IMR-90 (cell line): Measurements from ENCODE around the gene PKD1L1. TPM values are rescaled to one million over a fixed set of nuclear protein-coding genes. Genes with fewer than 3 reads are reported as not detected.

Experiments used
- ATAC-seq: fragments of 200-7000 bp; cut with Tn5 transposase; 2 replicates; pipeline ENCODE4 v1.9.1; 2020; ENCODE audit warnings: low read depth, mild to moderate bottlenecking, moderate library complexity
- BruUV-seq: library from RNA; stranded (reverse); fragments of 400-500 nt; replicated peaks from 2 replicates; lab custom pipeline; 2021; lab: Mats Ljungman, UMichigan
- CTCF ChIA-PET: fragments of 300-600 bp; formaldehyde crosslinking; extraction: SDS; loops from one replicate; lab custom pipeline; 2021; ENCODE audit warnings: antibody characterized with exemption; lab: Yijun Ruan, JAX
- POLR2A ChIA-PET: fragments of 300-600 bp; sonication (Branson Sonifier 250); formaldehyde crosslinking; loops from one replicate; lab custom pipeline; 2022; ENCODE audit warnings: antibody characterized with exemption; ENCODE audit not compliant: unreplicated experiment; lab: Charles Lee
- DNase-seq: peaks from one replicate; pipeline ENCODE4 v3.0.0; 2013
- H2AFZ ChIP-seq: replicated peaks from 2 replicates; pipeline ENCODE3; 2013; ENCODE audit warnings: low read length, mild to moderate bottlenecking; ENCODE audit not compliant: poor library complexity
- H2AK5ac ChIP-seq: 2 replicates; pipeline ENCODE4 v1.6.1; 2013; ENCODE audit warnings: low read depth, low read length, inconsistent platforms
- H2AK9ac ChIP-seq: replicated peaks from 2 replicates; pipeline ENCODE3; 2013; ENCODE audit warnings: mild to moderate bottlenecking, low read depth, low read length, moderate library complexity; ENCODE audit not compliant: poor library complexity
- H2BK120ac ChIP-seq: 2 replicates; pipeline ENCODE4 v1.6.1; 2013; ENCODE audit warnings: low read depth, low read length, inconsistent platforms
- H2BK15ac ChIP-seq: 3 replicates; pipeline ENCODE4 v1.6.1; 2013; ENCODE audit warnings: low read depth, low read length, inconsistent platforms
- H2BK20ac ChIP-seq: 2 replicates; pipeline ENCODE4 v1.6.1; 2013; ENCODE audit warnings: low read depth, mild to moderate bottlenecking, inconsistent platforms, low read length, moderate library complexity
- H2BK5ac ChIP-seq: 2 replicates; pipeline ENCODE4 v1.6.1; 2013; ENCODE audit warnings: mild to moderate bottlenecking, low read depth, low read length, inconsistent platforms; ENCODE audit not compliant: poor library complexity, severe bottlenecking
- H3K14ac ChIP-seq: replicated peaks from 2 replicates; pipeline ENCODE4 v1.6.1; 2013; ENCODE audit warnings: low read depth, low read length, inconsistent platforms
- H3K18ac ChIP-seq: 2 replicates; pipeline ENCODE4 v1.6.1; 2013; ENCODE audit warnings: low read depth, low read length, control low read depth
- H3K23ac ChIP-seq: 2 replicates; pipeline ENCODE4 v1.6.1; 2013; ENCODE audit warnings: low read depth, low read length, inconsistent platforms
- H3K27ac ChIP-seq: 2 replicates; pipeline ENCODE4 v1.5.1; 2013; ENCODE audit warnings: mild to moderate bottlenecking, control low read depth, low read length; ENCODE audit not compliant: insufficient read depth
- H3K27me3 ChIP-seq: 2 replicates; pipeline ENCODE4 v1.6.1; 2013; ENCODE audit warnings: low read length; ENCODE audit not compliant: control insufficient read depth, insufficient read depth
- H3K36me3 ChIP-seq: 2 replicates; pipeline ENCODE4 v1.6.1; 2013; ENCODE audit warnings: low read length, mixed read lengths; ENCODE audit not compliant: control insufficient read depth, insufficient read depth
- H3K4ac ChIP-seq: 2 replicates; pipeline ENCODE4 v1.6.1; 2013; ENCODE audit warnings: low read depth, low read length, inconsistent platforms
- H3K4me1 ChIP-seq: 2 replicates; pipeline ENCODE4 v1.6.1; 2013; ENCODE audit warnings: low read length, mixed read lengths; ENCODE audit not compliant: control insufficient read depth, insufficient read depth
- H3K4me2 ChIP-seq: 2 replicates; pipeline ENCODE4 v1.6.1; 2013; ENCODE audit warnings: low read depth, mild to moderate bottlenecking, control low read depth, low read length, moderate library complexity
- H3K4me3 ChIP-seq: 2 replicates; pipeline ENCODE4 v1.5.1; 2013; ENCODE audit warnings: low read depth, mild to moderate bottlenecking, control low read depth, low read length, moderate library complexity; ENCODE audit not compliant: insufficient read depth
- H3K56ac ChIP-seq: 2 replicates; pipeline ENCODE4 v1.6.1; 2013; ENCODE audit warnings: low read length, inconsistent platforms; ENCODE audit not compliant: insufficient read depth; ENCODE audit errors: extremely low read depth
- H3K79me1 ChIP-seq, 2 experiments: 2 replicates each; pipeline ENCODE4 v1.6.1; 2013; ENCODE audit warnings: low read length in 2 of 2, inconsistent platforms in 1 of 2, low read depth in 1 of 2
- H3K9ac ChIP-seq: 2 replicates; pipeline ENCODE4 v1.6.1; 2013; ENCODE audit warnings: low read depth, low read length, control low read depth
- H3K9me1 ChIP-seq: 2 replicates; pipeline ENCODE4 v1.6.1; 2013; ENCODE audit warnings: low read length, inconsistent platforms; ENCODE audit not compliant: insufficient read depth
- H3K9me3 ChIP-seq: 2 replicates; pipeline ENCODE4 v1.6.1; 2013; ENCODE audit warnings: low read length; ENCODE audit not compliant: control insufficient read depth, insufficient read depth
- H4K20me1 ChIP-seq: 2 replicates; pipeline ENCODE4 v1.6.1; 2013; ENCODE audit warnings: low read length, inconsistent platforms; ENCODE audit not compliant: insufficient read depth
- H4K5ac ChIP-seq: 2 replicates; pipeline ENCODE4 v1.6.1; 2013; ENCODE audit warnings: mild to moderate bottlenecking, low read depth, low read length, control low read depth
- H4K8ac ChIP-seq, 2 experiments: 2 replicates each; pipeline ENCODE4 v1.6.1; 2013; ENCODE audit warnings: low read depth in 2 of 2, low read length in 2 of 2, control low read depth in 1 of 2, inconsistent platforms in 1 of 2
- H4K91ac ChIP-seq: 2 replicates; pipeline ENCODE4 v1.6.1; 2013; ENCODE audit warnings: low read depth, low read length, inconsistent platforms; ENCODE audit not compliant: insufficient read depth
- BHLHE40 ChIP-seq: fragments of 150-350 bp; IDR thresholded peaks from 2 replicates; pipeline ENCODE4 v1.6.1; 2016; ENCODE audit warnings: mild to moderate bottlenecking, low read depth, low read length
- MAFK ChIP-seq: IDR thresholded peaks from 2 replicates; pipeline ENCODE4 v1.6.1; 2012; ENCODE audit warnings: low read depth, low read length, improper control_type of control experiment
- WGBS, 2 experiments: methylation state at CpG; one replicate each; pipeline versions ENCODE4 v1.1.5 to v1.1.7; 2013; ENCODE audit warnings: missing lambda C conversion rate in 2 of 2; ENCODE audit not compliant: insufficient read length in 1 of 2; ENCODE audit errors: extremely low coverage in 2 of 2; 5-methylcytosine and 5-hydroxymethylcytosine counted together
- dilution Hi-C: fragments of 300-500 bp; cut with HindIII; formaldehyde crosslinking; loops from one replicate; pipeline ENCODE4 v1.14.3; 2018; ENCODE audit warnings: low sequenced_read_pairs; ENCODE audit not compliant: unreplicated experiment
- in situ Hi-C: fragments of 300-500 bp; cut with MboI; formaldehyde crosslinking; loops from 3 replicates; pipeline ENCODE4 v1.14.3; 2019; ENCODE audit warnings: low sequenced_read_pairs, inconsistent platforms, mixed read lengths
- intact Hi-C: fragments of 100-400 bp; cut with micrococcal nuclease; formaldehyde crosslinking; loops from 2 replicates; pipeline ENCODE4 v1.10.0; 2022
- polyA plus RNA-seq, 3 experiments: library from polyadenylated mRNA; depleted of rRNA; stranded (reverse); fragments of >200 nt; gene quantifications; 2 replicates each; pipeline ENCODE4 v1.2.3, GENCODE V29; 2012; ENCODE audit warnings: low replicate concordance in 1 of 3
- total RNA-seq: library from RNA; depleted of rRNA; stranded (reverse); fragments of >200 nt; gene quantifications from 2 replicates; pipeline ENCODE4 v1.2.3, GENCODE V29; 2012
- TF ChIP-seq, protein P1 (sequence below): fragments of 150-350 bp; IDR thresholded peaks from 2 replicates; pipeline ENCODE4 v1.6.1; 2016; ENCODE audit warnings: low read depth, mild to moderate bottlenecking, low read length, moderate library complexity, borderline replicate concordance

The PKD1L1 gene
- total and polyA plus RNA-seq, 2 of the 4 experiments (the other 2 are of a cell fraction), result under 0.01 to 0.15 TPM

DNA sequence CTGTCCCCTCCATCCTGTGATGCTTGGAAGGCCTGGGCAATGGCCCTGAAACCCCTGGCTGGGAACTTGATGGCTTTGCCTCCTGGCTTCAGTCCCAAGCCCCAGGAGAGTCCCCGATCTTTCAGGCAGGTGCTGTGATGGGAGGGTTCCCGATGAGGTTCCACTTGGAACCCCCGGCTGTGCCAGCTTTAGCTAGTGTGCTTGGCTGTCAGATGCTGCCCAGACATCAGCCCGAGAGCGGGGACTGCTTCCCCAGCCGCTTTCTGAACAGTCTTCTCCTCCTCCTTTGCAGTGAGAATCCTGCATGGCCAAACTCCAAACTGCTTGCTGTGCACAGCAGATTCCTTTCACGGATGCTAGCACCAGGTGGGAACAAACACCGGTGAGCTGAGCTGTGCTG, 58.1 kb downstream of the PKD1L1 start:
- Histone ChIP-seq H2AK5ac (no peak overlapping the region), H2BK120ac (no peak overlapping the region), H3K9me1 (no peaks in the 10 kb centered on the region), H2BK15ac (no peak overlapping the region), H3K9me3 (no peaks in the 10 kb centered on the region), H3K4me2 (no peak overlapping the region), H3K9ac (no peak overlapping the region), H3K27me3 (peaks cover 55% of the 10 kb centered on the region), H2BK5ac (no peak overlapping the region), H3K14ac (no peak overlapping the region), H4K8ac (no peak overlapping the region), H4K91ac (no peak overlapping the region), H3K23ac (no peak overlapping the region), H2AFZ (no peak overlapping the region), H3K36me3 (no peaks in the 10 kb centered on the region), H3K18ac (no peak overlapping the region), H3K4me1 (no peaks in the 10 kb centered on the region), H4K20me1 (no peaks in the 10 kb centered on the region), H4K5ac (no peak overlapping the region), H3K56ac (no peak overlapping the region), H3K4ac (no peak overlapping the region), H3K4me3 (no peak overlapping the region), H3K27ac (no peak overlapping the region), H2AK9ac (no peak overlapping the region), H2BK20ac (no peak overlapping the region), H3K79me1 (no peaks in the 10 kb centered on the region)
- intact Hi-C loops (no loop called here), in situ Hi-C loops (no loop called here), dilution Hi-C loops (no loop called here)
- no peak for DNase-seq
- WGBS, 2 experiments, result 68% methylated on average over 5 of the region's 8 CpGs; no CpG with 5 or more reads in 1 of the 2 experiments
- POLR2A ChIA-PET, result interaction anchor here (0.6 kb wide), 1 partner anchor 700 kb away, joined by 3 read pairs; no protein-coding TSS in a partner anchor
- CTCF ChIA-PET, result interaction anchor here (0.6 kb wide), 1 partner anchor 676 kb away, joined by 3 read pairs; no protein-coding TSS in a partner anchor
- BruUV-seq, result no TSS peak
- no peak for ATAC-seq
- TF ChIP-seq BHLHE40 (no peak), MAFK (no peak)
- TF ChIP-seq, protein P1, sequence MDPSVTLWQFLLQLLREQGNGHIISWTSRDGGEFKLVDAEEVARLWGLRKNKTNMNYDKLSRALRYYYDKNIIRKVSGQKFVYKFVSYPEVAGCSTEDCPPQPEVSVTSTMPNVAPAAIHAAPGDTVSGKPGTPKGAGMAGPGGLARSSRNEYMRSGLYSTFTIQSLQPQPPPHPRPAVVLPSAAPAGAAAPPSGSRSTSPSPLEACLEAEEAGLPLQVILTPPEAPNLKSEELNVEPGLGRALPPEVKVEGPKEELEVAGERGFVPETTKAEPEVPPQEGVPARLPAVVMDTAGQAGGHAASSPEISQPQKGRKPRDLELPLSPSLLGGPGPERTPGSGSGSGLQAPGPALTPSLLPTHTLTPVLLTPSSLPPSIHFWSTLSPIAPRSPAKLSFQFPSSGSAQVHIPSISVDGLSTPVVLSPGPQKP, result no peak
